Measurements from ENCODE around the gene VRK1.
"Not testable (repeated sequence)": the region's sequence is repeated elsewhere in the genome, so short reads cannot be mapped to it uniquely, and the experiment has no call there.

The VRK1 gene

GRCh38 chr14:96867634-96868033 lies 70.5 kb downstream of the VRK1 start:
- no peak for TF ChIP-seq CTCF (IDR thresholded peaks at IDR 0.05; ENCODE audit: extremely low read depth, missing control alignments)
- no peak for DNase-seq (ENCODE audit: low spot score)

- TF ChIP-seq CTCF (IDR thresholded peaks at IDR 0.05; ENCODE audit: extremely low read depth, missing control alignments) = no peak
Measured at GRCh38 chr14:96874127-96874526, 76.9 kb downstream of the VRK1 start.

GRCh38 chr14:96876747-96877146 lies 79.6 kb downstream of the VRK1 start:
- DNase-seq (ENCODE audit: low spot score) = no peak
- no peak for TF ChIP-seq CTCF (IDR thresholded peaks at IDR 0.05; ENCODE audit: extremely low read depth, missing control alignments)

More at GRCh38 chr14:96874127-96874526, 76.9 kb downstream of the VRK1 start:
- no peak for DNase-seq (ENCODE audit: low spot score)

- no peak for TF ChIP-seq CTCF (IDR thresholded peaks at IDR 0.05; ENCODE audit: extremely low read depth, missing control alignments)
- no peak for DNase-seq (ENCODE audit: low spot score)
Measured at GRCh38 chr14:96881713-96882112, 84.5 kb downstream of the VRK1 start.

GRCh38 chr14:96883974-96884373 lies 86.8 kb downstream of the VRK1 start:
- DNase-seq (ENCODE audit: low spot score) = not testable (repeated sequence)

GRCh38 chr14:96888158-96888557 lies 91.0 kb downstream of the VRK1 start:
- no peak for TF ChIP-seq CTCF (IDR thresholded peaks at IDR 0.05; ENCODE audit: extremely low read depth, missing control alignments)

GRCh38 chr14:96888593-96888992 lies 91.4 kb downstream of the VRK1 start:
- no peak for DNase-seq (ENCODE audit: low spot score)
- no peak for TF ChIP-seq CTCF (IDR thresholded peaks at IDR 0.05; ENCODE audit: extremely low read depth, missing control alignments)

More at GRCh38 chr14:96888158-96888557, 91.0 kb downstream of the VRK1 start:
- no peak for DNase-seq (ENCODE audit: low spot score)

GRCh38 chr14:96889091-96889490 lies 91.9 kb downstream of the VRK1 start:
- no peak for TF ChIP-seq CTCF (IDR thresholded peaks at IDR 0.05; ENCODE audit: extremely low read depth, missing control alignments)
- DNase-seq (ENCODE audit: low spot score) = no peak

Measured in GM20000 (cell line).